HG03025 (cell line): ENCODE measurements around the gene RUVBL1.

Experiments
- ATAC-seq: cut with Tn5 transposase; IDR thresholded peaks from one replicate; pipeline ENCODE4 v1.9.1; 2021; ENCODE audit warnings: mild to moderate bottlenecking, moderate library complexity; ENCODE audit not compliant: unreplicated experiment, low FRiP score

The RUVBL1 gene

DNA sequence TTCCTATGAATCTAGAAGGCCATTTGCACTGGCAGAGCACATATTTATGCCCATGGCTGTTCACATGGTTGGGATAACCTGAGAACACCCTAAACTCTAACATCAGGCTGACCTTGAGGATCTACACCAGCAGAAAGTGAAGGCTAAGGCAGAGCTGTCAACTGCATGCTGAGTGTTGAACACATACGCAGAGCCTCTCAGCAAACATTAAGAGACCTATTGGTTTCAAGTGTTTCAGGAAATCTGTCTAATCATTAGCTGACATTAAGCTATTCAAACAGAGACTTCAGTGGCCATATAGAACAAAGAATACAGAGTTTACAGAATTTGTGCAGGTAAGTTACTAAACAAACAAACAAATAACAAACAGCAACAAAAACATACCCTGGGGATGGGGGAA lies 87.5 kb downstream of the RUVBL1 start:
- no peak for ATAC-seq

GRCh38 chr3:128033102-128033501 lies 90.5 kb downstream of the RUVBL1 start:
- no peak for ATAC-seq
